ENCODE results near the gene SH3TC2. TPM values are rescaled to one million over a fixed set of nuclear protein-coding genes. Genes with fewer than 3 reads are reported as not detected.

SH3TC2 gene
- total RNA-seq, 1 donor from 2014 or later: 4.4 TPM

DNA sequence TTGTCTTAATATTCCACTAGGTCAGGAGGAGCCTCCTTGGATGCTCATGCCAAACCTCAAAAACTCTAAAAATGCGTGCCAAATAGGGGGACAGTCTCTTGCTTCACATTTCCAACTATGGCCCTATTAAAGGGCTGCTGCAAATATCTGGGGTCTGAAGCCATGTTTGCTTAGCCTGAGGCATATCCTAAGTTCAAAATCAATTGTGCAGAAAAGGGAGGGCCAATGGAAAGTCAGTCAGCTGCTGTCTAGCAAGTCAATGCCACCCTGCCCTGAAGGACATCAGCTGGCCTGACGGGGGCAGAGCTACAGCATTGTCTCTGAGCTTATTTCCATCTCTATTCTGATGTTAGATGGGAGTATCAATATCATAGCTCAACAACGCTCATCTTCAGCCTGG is 93.6 kb downstream of the SH3TC2 start:
- no peak for DNase-seq

DNA sequence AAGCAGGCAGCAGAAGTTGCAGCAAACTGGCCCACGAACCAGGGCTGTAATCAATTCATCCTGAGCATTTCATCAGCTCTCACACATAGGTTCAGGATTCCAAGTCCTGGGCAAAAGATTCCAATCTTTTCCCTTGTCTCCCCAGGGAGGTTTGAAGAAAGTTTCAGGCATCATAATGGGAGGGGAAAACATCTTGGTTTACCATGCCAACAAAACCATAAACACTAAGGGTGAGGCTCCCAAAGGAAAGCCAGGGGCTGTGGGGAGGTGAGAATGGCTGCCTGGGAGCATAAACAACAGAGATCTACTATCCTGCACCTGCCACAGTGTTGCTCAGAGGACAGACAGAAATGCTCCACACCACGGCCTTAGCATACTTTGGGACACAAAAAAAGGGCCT is 94.6 kb downstream of the SH3TC2 start:
- DNase-seq: no peak

DNA sequence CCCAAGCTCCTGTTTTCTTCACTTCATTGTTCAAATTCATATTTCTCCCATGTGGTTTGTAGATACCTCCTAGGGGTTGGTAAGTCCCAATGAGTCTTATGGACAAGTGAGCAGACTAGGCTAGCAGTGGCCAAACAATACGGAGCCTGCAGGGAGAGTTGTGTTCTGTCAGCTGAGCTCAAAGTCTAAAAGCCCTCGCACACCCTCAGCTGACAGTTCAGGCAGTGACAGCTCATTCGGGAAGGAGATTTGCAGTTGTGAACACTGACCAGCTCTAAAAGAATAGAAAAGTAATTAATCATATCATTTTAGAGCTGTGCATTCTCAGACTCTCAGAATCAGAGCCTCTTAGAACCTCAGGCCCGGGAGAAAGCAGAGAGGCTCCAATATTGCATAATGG is 95.1 kb downstream of the SH3TC2 start:
- no peak for DNase-seq

DNA sequence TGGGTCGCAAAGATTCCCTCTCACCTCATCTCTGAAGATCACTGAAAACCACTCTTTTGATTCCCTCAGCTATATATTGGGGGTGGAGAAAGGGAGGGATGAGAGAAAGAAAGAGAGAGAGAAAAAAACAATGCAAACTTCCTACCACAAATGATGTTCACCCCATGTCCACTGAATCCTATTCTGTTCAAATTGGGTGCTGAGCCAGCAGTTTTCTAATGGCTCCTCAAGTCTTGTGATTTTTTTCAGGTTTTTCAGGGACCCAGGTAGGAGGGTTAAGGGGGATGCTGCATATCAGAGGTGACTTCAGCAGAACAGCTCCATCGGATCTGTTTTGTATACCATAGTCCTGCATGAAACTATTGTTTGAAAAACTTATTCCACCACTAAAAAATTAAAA is 95.9 kb downstream of the SH3TC2 start:
- DNase-seq: no peak

DNA sequence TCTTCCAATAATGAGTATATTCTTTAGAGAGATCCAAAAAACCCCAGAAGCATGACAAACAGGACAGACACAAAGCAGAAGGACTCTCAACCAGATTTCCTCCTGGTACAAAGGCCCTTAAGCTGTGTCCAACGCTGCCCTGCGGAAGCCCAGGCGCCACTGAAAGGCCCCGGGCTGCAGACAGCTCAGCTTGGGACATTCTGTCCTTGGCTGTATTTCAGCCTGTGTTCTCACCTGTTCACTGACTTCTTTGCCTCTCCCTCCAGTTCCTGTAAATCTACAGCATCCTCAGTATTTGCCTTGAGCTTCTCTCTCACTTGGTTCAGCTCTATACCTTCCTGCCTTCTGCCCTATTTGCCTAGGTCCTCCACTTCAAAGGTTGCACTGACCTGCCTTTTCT is 96.5 kb downstream of the SH3TC2 start:
- no peak for DNase-seq

DNA sequence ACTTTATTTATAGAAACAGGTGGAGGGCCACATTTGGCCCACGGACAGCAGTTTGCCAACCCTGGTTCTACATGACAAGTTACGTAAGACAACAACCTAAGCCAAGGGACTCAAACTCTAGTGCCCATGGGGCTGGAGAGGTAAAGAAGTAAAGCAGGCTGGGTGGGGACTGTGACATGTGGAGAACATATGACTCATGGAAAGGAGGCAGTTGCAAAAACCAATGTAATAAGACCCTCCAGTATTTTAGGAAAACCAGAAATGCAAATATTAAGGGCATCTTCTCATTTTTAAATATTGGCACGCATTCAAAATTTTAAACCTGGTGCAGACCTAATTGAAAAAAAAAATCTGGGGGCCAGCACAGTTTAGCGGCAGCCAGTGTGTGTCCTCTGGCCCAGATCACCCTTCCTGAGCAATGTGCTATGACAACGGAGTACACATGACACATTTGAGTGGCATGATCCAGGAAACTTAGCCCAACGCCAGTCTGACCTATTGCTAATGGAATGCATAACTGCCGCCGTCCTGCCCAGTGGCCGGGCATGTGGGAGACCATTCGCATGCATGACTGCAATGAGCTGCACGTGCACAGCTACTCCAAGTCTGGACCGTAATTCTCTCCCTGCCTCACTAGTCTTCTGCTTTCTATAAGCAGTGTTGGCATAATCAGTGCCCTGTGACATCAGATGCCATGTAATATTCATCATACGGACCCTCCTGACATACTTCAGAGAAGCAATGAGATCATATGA is 97.2 kb downstream of the SH3TC2 start:
- DNase-seq: peak; percentile 84

DNA sequence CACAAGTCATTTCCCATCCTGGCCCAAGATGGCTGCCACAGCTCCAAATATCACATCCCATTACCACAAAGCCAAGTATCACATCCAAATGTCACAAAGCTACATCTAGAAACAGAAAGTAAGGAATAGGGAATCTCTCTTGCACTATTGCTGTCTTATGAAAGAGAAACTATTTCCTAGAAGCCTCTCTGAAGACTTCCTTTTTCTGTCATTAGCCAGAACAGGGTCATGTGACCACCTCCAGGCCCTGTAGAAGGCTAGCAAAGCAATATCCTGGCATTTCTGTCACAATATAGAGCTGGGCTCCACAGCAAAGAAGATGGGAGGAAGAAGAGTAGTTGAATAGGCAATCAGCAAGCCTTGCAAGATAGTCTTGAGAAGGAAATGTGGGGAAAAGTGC is 99.2 kb downstream of the SH3TC2 start:
- DNase-seq: no peak

DNA sequence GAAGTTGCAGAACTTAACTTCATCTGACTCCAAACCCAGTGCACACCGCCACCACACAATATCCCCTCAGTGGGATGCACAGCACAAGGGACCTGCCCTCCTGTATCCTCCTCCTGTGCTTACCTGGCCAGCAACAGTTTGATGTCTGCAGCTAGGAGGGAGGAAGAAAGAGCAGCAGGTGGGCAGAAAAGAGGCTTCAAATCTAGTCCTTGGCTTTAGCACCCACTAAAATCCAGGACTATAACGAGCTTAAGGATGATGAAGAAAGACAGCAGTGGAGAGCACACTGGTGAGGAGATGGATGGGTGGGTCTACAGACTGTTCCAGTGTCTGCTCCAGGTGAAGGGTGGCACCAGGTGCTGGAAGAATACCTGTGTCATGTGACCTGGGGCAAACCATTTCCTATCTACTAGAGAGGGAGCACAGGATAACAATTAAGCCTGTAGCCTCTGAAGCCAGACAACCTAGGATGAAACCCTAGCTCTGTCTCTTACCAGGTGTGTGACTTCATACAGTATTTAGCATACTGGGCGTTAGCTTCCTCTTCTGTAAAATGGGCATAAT is 100.0 kb downstream of the SH3TC2 start:
- no peak for DNase-seq

DNA sequence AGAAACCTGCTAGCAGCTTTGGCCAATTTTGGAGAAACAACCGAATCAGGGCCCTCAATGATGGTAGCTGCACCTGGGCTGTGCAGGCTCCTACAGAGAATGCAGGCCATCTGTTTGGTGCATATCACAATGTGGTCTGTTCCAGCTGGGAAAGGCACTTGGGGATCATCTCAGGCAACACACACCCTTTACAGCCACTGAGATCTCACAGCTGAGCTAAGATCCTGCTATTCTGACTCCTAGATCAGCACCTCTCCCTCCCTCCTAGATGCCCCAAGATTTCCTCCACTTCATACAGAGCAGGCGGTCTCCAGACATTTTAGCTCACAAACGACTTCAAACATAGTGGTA is 100.7 kb downstream of the SH3TC2 start:
- no peak for DNase-seq

DNA sequence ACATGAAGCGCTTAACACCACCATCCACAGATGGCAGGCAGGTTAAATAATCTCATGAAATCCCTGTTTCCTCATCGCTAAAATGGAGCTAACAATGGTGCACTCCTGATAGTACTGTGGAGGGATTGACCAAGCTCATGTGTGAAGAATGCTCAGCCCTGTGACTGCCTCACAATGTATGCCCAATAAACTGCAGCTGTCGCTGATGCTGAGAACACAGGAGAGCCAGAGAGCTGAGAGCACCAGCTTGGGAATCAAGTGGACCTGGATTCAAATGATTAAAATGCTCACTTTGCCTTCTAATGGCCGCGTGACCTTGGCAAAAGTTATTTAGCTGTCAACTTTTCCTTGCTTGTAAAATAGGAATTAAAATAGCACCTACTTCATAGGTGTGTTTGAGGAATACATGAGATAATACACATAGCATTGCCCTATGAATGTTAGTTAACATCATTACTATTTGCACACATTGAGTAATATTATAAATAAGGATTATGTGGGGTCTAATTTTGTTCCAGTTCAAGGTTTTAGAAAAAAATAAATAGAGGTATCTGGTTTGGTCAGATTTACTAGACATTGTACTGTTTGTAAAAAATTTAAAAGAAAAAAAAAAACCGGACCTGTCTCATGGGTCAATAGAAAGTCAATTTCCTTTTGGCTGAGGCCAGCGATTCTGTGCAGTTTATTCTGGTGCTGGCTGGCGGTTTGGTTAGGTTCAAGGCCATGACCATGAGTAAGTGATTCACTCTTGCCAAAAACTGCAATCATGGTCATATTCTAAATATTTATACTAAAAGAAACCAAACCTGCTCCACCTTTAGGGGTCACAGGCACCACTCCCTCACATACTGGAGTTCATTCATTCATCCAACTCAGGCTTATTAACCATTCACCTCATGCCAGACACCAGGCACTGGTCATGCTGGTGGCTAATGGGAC is 101.3 kb downstream of the SH3TC2 start:
- no peak for DNase-seq

DNA sequence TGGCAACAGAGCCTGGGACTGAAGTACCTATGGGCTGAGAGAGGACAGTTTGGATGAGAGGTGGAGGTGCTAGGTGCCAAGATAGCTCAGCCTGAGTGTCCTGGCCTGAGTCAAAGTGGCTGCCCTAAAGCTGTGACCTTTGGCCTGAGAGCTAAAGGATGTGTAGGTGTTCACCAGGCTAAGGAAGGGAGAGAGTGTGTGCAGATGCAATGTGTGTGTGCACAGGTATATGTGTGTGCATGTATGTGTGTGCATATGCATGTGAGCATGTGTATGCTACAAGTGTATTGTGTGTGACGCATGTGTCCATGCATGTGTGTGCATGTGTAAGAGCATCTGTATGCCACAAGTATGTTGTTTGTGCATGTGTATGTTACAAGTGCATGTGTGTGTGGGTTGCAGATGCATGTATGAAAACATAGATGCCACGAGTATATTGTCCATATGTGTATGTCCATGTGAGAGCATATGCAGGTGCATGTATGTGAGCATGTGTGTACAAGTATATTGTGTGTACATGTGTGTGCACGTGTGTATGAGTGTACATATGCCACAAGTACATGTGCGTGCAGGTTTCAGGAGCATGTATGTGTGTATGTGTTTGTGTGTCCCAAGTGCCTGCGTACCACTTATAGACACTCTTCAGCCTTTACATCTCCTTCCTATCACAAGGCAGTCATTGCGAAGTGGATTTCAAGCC is 102.6 kb downstream of the SH3TC2 start:
- DNase-seq: no peak

DNA sequence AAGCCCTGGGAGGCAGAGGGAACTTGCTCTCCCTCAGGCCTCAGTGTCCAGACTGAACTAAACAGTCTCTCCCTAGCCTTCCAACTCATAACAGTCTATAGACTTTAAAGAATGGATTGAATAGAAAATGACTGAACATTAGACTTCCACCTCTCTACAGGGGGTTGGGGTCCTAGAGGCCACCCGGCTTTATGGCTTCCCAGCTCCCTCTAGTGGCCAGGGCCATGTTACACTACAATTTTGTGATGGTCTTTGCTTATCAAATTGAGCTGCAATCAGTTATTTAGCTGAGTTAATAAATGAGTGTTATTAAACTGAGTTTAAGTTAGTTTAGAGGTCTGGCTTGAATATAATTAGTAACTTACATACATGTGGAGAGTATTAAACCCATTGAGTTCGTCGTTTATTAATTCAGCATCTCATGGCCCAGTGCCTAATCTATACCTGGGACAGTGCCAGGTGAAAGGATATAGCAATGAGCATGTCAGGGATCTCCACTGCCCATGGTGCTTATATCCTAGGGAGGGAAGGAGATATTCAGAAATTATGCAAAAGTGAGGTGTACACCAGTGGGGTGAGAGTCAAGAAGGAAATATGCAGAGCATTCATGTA is 105.2 kb downstream of the SH3TC2 start:
- no peak for DNase-seq

DNA sequence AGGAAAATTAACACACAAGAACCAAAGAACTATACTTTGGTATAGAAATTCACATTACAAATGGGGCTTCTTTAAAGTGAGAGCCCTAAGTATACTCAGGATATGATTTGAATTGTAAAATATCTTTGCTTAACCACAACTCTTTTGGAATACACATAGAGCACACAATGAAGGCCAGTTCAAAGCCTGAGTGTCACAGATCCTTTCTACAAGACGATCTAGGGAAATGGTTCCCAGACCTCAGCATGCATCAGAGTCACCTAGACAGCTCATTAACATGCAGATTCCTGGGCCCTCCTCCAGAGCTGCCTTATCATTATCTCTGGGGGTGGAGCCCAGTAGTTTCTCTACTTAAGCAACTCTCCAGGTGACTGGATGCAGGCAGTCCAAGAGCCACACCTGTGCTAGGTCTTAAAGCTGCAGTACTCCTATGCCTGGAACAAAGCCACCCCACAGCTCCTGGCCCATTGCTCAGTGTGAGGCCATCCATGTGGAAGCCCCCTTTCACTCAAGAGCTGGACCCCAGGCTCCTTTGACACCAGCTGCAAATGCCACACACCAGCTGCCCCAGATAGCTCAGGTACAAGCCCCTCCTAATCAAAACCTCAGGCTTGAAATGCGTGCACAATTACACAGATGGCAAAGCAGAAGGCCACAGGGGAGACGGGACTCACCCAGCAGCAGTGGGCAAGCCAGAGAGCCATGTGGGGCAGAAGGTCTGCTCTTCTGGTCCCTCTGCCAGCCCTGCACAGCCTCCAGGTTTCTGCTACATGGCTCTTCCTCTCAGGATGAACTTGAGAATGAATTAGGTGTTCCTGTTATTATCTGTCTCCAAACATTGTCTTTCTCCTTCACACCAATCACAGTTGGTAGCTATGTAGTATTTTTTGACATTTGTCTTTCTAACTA is 106.1 kb downstream of the SH3TC2 start:
- DNase-seq: no peak

Small RNAs within 50 kb of the gene (small RNA-seq; reads per million reads assigned to genes)
- gene MIR584 (ENCODE audit: low replicate concordance) (16.3 reads per million, percentile 93 among the genes with 10 or more reads in this experiment), gene RNU6-732P (ENCODE audit: low replicate concordance) (not detected)

Other genes starting within 250 kb of the SH3TC2 start
- gene ADRB2, start 236.5 kb downstream of the SH3TC2 start, total RNA-seq: 3.8 TPM
- 7.9 TPM for gene ABLIM3, start 78.4 kb upstream of the SH3TC2 start, total RNA-seq
- gene AFAP1L1, start 208.8 kb upstream of the SH3TC2 start, total RNA-seq: 20.8 TPM

Data from skin of body (tissue), 3 donors.